Amniotic stem cell (primary cell): ENCODE data around the gene ZBTB20.

Source experiments
- DNase-seq: peaks from one replicate; lab custom pipeline; 2025; lab: John Stamatoyannopoulos, UW

Gene ZBTB20

DNA sequence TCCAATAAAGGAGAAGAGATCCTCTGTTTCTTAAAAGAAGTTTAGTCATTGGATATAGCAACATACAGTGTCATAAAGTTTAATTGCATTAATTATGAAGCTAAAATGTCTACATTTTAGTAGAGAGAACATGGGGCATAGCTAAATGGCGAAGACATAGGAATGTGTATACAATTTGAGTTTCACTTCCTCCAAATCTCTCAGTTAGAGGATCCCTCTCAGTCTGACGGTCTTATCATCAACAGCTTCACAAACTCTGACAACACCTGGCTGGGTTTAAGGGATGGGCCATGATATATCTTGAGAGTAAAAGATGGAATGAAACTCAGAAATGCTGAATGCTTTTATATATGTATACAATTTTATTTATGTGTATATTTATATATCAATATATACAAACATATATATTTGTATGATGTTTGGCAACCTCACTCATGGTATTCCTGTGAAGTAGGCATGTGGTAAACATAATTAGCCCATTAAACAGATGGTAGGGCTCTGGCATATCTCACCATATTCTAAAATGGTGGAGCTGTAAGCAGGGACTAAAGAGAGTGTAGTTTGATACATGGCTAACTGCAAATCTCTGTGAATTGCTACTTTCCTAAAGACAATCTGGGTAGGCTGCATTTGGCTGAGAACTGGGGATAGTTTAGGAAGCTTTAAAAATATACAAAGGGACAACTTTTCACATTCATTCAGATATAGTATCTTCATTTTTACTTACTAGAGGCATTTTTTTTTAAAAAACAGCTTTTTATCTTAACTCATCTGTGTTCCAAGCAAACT lies 741.7 kb downstream of the ZBTB20 start:
- DNase-seq: no peak

DNA sequence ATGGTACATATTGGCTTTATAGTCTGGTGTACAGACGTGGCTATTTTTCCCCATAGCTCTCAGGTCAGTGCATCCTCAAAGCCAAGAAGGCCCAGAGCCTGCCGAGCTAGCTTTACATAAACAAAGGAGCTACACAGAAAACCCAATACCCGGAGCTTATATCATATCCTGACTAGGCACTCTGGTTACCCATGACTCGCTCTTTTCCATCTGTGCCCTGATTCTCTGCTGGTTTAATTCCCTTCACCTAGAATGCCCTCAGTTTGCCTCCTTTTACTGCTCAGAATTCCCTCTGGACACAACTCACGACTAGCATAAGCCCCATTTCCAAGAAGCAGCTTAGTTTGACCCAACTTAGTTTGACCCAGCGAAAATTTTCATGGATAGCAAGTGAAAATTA lies 742.5 kb downstream of the ZBTB20 start:
- DNase-seq: no peak

DNA sequence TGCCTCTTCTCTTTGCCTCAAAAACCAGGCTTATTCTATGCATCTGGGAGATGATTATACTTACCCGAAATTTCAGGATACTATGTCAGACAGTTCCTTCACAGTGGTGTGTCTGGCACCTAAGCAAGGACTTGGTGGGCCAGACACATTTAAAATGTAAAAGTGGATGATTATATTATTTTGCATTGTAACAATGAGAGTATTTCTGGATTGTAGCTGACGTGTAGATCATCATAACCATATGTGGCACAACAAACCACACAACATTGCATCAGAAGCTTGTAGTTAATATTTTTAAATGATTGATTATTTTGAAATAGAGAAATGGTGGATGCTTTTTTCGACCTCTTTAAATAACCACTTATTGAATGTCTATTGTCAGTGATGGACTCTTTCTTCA lies 744.2 kb downstream of the ZBTB20 start:
- DNase-seq: no peak

DNA sequence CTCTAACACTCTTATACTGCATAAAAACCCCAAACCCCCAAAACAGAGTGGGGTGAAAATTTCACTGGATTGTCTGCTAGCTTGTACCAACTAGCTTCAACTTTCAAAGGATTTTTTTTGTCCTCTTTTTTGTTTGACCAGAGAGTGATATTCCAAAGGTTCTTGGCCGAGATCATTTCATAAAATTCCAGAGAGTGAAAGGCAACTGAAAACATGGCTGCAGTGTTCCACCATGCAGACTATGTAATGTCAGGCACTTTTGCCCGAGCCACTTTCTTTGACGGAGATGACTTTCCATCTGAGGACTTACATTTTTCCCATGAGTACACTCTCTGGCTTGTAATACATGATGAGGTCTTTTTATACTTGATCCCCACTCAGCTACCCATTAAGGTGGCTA lies 745.7 kb downstream of the ZBTB20 start:
- DNase-seq: no peak

DNA sequence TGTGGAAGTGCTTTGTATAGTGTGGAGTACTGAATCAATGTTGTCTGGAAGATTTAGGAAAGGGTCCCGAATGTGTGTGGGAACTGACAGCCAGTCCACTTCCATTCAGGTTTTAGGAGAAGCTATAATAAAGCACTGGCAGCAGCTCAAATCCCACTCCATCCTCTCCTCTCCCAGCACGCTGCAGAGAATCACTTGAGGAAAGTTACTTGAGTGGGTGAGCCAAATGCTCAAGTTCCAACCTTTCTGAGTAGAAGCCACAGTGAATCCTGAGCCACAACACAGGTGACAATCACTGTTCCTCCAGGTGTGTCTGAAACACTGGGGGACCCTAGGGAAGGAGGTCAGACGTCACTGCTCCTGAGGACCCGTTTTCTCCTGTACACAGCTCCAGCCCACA lies 746.7 kb downstream of the ZBTB20 start:
- DNase-seq: no peak

DNA sequence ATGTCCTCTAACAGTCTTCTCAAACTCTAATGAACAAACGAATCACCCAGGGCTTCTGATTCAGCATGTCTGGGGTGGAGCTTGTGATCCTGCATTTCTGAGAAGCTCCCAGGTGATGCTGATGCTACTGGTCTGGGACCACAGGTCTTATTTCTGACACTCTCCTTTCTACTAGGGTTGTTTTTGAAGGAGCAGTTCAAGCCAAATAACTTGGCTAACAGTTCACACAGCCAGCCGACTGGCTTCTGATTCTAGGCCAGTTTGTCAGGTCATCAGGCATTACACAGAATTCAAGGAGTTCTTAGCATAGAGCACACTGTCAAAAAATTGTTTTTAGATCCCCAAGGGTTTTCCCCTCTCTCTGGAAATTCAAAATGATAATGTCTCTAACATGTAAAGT lies 752.5 kb downstream of the ZBTB20 start:
- no peak for DNase-seq

DNA sequence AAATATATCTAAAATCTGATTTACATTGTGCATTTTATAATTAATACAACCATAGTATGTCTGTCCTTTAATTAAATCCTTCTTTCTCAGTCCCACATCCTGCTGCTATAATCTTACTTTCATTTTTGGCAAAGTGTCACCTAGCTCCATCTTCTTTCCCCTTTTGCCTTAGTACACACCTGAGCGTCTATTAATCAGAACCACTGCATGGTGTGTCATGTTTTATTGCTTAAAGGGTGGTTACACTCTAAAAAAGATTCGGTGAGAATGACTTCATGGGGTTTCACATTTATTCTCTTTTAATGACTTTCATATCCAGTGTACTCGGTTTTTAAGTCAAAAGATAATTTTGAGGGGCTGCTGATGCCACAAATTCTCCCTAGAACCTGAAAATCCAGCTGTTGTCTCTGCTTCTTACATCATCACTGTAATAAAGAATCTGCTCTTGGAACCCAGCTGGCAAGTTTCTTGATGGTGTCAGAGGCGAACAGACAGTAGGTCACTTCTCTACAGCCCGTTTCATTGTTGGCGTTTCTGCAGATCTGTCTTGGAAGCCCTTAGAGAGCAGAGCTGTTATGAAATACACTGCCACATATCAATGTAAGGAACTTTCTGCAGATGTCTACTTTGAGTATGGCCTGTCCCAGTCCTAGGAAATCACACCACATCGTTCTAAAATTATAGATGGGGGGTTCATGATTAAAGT lies 753.6 kb downstream of the ZBTB20 start:
- no peak for DNase-seq

DNA sequence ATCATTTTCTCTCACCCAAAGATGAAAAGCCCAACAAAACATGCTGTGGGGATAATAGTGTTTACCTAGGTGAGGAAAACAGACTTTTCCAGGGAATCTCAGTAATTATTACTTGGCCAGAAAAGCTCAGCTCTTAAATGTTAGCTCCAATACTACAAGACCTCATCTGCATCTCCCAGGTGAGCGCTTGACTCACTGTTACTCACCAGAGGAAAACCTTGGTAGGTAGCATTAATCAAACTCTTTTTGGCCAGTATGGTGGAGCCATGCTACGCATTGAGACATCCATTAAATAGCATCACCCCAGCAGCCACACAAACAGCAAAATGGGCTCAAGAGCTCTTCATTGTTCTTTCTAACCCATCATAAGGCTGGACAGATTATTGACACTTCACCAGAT lies 754.3 kb downstream of the ZBTB20 start:
- no peak for DNase-seq

DNA sequence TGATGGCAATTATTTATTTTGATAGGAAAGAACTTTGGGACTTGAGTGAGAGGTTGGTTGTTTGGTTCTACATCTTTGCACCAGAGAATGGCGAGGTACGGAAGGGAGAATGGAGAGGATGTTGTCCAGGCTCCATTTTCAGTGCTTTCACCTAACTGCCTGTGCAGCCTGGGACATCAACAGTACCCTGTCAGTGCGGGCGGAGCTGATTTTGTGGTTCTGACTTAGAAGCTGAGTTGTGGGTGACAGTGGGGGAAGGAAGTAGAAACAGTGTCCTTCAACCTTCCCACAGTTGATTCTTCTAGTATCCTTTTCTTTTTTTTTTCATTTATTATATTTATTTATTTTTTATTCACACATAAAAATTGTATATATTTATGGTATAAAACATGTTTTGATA lies 757.9 kb downstream of the ZBTB20 start:
- DNase-seq: no peak

DNA sequence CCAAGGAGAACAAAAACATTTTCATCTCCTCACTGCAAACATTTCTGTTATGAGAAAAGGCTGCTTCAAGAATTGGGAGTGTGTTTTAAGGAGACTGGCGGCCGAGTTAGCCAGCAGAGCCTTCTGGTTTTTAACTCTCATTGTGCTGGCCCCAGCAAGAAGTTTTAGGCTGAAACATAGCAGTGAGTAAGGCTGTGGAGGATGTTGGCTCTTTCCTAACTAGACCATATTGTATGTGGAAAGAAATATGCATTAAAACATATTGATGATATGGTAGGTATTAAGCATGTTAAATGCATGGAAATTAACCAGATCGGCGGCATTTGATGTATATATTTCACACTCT lies 762.6 kb downstream of the ZBTB20 start:
- DNase-seq: no peak

DNA sequence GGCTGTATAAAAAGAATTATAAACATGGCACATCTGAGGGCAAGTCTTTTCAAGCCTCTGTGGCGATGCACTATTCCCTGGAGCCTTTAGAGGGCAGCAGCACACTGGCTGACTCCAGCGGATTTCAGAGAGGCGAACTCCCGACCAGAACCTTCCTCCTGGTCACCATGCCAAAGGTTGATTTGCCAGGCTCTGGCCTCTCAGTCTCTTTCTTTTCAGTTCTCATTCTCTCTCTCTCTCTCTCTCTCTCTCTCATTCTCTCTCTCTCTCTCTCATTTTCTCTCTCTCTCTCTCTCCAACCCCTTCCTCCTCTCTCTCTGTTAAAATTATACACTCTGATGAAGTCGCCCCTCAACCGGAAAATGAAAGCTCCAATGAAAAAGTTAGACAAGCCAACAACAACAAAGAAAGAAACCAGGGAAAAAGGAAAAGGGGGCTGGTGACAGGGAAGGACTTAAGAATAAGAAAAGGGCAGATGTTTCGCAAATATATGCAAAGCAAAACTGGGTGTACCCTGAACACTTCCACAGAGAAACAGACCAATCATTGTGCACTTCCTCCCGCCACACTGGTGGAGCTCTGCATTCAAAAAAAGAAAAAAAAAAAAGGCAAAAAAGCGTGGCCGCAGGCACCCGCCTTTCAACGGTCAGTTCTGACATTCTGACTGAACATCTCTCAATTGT lies 763.1 kb downstream of the ZBTB20 start:
- DNase-seq: peak; percentile 39

DNA sequence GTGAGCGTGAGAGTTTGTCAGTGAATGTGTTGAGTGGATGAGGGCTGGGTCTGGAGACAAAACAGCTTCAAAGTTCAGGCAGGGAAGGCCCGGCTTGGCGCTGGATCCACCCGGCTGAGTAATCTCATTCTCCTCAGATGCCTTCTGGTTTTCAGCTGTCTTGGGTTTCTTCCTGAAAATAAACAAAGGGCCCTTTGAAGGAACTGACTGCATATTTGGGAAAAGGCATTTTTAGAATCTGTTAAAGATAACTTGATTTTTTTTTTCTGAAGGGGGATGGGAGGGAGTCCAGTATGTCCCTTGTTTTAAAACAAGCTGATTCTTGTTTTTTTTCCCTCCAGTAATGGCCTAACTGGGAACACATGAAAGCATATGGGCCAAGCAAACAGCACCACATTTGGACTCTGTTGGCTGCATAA lies 766.8 kb downstream of the ZBTB20 start:
- peak; percentile 36 for DNase-seq

DNA sequence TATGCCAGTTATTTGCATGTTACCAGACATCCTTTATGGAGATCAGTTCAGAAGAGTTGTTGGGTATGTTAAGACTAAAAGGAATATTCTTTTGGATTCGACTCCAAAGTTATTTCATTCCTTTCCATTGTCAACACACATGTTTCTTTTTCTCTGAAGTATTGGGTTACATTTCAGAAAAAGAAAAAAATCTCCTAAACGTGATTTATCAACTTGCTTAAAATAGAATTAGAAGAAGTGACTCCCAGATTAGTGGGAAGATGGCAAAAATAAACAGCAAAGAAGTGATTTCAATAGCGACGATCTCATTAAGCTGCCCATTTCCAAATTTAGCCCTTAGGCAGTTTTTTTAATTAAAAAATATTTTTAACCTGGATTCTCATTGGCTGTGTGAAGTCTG lies 767.8 kb downstream of the ZBTB20 start:
- DNase-seq: no peak

DNA sequence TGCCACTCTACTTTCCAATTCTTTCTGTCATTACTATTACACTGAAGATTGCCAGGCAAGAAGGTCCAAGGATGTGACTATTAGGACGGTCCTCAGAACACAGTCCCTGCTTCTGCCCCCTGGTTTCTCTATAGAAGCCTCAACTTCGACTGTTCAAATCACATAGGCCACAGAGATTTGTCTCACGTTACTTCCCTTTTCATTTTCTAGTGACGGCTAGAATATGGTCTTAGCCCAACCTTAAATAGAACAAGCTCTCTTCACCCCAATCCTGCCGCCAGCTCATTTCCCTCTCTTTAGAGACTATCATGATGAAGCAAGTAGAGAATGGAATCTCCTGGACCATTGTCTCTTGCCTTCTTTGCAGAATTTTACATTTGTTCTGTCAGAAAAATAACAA lies 768.3 kb downstream of the ZBTB20 start:
- no peak for DNase-seq

DNA sequence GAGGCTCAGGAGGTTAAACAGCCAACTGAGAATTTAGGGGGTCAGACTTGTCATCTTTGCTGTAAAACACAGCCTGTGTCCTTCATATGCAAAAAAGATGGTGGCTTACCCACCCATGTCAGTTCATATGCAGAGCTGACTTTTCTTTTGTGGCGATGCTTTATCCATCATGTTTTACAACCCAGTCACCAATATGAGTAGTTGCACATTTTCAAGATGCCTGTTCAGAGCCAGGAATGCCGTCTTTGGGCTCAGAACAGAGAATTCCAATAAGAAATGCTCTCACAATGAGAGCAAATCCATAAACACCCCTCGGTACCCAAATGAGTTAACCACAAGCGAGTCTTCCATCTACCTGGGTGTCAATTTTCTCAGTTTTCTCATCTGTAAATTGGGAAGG lies 769.7 kb downstream of the ZBTB20 start:
- no peak for DNase-seq

DNA sequence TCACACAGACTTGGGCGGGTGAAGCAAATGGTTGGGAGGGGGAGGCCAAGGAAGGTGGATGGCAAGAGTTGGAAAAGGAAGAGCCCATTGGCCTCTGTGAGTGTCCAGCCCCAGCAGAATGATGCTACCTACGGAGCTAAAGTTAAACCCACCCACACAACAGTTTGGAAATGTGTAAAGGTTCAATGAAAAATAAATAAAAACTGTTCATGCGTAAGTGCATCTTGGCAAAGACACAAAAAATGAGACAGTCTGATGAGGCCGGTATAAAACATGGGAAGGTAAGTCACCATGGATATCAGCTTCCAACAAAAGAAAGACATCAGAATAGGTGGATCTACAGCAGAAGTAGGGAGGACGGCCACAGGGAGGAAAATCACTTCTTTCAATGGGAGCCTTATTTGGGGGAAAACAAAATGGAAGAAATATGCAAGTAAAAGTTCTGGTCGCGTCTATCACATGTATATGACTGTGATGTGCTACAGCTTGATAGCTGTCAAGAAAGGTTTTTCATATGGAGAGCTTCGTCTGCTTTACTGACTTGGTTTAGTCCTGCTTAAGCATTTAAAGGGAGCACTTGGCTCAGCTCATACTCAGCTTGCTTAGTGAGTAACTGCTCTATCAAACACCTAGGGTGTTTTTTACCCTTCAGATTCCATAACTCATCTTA lies 770.4 kb downstream of the ZBTB20 start:
- no peak for DNase-seq

DNA sequence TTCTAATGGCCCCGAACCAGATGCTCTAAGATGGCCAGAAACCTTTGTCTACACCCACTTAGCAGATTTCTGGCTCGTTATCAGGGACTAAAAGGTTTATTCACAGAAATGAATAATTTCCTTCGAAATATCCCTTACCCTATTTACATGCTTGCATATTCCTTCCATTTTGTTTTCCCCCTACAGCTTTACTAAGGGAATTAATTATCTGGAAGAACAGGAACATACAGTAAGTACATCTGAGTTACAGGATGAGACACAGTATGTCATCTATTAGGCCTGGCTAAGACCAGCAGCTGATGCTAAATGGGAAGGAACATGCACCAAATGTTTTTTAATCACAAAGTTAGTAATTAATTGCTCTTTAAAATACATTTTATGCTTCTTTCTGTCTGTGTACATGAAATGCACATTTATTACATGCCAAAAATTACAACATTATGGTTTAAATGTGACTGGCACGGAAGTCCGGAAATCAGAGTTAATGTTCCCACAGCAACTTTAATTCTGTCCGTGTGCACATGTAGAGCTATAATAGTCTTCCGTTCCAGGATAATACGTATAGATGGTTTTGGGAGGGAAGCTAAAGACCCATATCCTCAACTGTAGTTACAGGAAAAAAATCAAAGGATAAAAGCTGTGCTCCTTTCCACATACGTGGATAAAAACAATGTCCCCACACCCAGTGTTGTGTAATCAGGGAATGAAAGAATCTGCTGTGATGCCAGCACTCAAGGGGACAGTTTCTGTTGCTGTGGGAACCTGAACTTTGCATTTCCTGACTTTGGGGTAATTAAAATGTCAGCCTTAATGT lies 771.3 kb downstream of the ZBTB20 start:
- no peak for DNase-seq

DNA sequence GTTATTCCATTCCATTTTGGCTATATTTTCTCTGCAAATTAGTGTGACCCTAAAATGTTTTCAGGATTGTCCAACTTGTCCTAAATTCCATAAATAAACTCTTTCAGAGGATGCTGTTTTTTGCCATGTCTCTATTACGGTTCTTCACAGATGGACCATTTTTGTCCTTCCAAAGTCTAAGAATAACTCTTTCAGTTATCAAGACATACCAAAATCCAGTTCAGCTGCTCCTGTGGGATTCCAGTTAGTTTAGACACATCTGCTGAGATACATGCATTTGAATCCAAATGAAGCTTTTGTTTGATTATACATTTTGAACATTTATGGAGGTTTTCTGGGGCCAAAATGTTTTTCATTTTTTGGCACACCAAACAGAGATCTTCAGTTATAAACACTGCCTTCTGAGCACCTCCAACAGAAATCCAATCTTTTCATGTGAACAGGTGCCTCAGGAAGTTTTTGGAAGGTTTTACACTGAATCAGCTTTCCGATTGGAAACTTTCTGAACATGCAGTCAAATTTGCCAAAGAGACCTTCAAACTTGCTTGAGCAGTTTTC lies 772.6 kb downstream of the ZBTB20 start:
- no peak for DNase-seq

DNA sequence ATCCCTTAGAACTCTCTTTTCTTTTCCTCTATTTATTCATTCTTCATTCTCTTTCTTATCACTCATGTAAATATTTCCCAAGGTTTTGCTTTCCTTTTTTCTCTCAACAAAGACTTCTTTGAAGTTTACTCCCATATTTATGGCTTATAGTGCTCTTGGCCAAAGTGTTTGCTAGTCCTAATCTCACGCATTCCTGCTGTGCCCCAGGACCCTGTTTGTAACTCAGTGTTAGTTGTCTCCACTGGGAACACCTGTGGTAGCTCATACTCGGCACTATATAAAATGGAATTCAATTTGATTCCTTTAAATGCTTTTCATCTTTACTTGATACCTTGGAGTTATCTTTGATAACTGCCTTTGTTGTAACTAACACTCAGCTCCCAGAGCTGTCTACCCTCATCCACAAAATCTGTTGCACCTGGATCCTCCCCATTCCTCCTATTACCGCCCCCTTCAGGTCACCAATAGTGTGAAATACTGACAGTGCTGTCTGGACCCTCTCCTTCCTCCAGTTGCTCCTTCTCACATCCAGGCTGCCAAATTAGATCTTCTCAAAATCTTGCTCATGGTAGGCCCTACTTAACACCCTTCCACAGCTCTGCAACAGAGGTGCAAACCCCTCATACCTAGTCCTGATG lies 776.4 kb downstream of the ZBTB20 start:
- no peak for DNase-seq

DNA sequence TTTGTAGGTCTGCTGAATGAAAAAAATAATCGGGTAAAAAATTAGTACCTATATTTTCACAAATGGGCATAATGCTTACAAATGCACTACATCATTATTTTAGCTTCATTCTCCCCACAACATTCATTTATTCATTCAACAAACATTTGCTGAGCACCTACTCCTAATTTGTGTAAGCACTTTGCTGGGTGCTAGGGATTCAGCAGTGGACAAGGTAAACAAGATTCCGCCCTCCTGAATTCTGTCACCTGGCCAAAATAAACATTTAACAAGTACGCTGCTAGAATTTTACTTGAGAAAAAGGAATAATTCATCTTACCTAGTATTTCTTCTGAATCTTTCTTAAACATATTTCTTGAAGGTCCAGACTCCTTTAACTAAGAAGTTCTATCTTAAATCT lies 781.2 kb downstream of the ZBTB20 start:
- DNase-seq: no peak
